Measurements from ENCODE around the gene ATP1A4. TPM values are rescaled to one million over a fixed set of nuclear protein-coding genes. Genes with fewer than 3 reads are reported as not detected.

Gene ATP1A4
- polyA plus RNA-seq, 1 experiment: not detected

DNA sequence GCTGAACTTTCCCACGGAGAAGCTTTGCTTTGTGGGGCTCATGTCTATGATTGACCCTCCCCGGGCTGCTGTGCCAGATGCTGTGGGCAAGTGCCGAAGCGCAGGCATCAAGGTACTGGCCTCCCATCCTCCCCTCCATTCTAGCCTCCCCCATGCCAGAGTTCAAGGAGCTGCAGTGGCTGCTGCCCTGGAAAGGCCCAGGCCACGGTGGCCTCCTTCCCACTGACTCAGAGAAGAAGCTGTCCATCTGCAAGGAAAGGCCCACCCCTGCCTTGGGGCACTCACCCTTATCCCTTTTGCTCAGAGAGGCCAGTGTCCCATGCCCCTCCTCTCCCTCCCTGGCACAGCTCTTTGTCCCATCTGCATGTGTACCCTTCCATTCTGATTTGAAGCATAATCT, 20.9 kb upstream of the ATP1A4 start:
- CTCF ChIA-PET: interaction anchor here (0.9 to 1.5 kb wide), 4 partner anchors 8 to 63 kb away, joined by 3 to 5 read pairs (median 4); no protein-coding TSS in a partner anchor
- Histone ChIP-seq H3K27me3 (ENCODE audit: control insufficient read depth, insufficient read depth, low read length) (peaks cover 1% of the 10 kb centered on the region; the same call in 1 of the 2 replicates), H3K36me3 (ENCODE audit: control insufficient read depth, insufficient read depth, low read length) (no peaks in the 10 kb centered on the region), H3K4me3 (ENCODE audit: low read depth, low read length) (no peak overlapping the region)
- DNase-seq (ENCODE audit: low read depth): no peak
- TF ChIP-seq, protein P1, sequence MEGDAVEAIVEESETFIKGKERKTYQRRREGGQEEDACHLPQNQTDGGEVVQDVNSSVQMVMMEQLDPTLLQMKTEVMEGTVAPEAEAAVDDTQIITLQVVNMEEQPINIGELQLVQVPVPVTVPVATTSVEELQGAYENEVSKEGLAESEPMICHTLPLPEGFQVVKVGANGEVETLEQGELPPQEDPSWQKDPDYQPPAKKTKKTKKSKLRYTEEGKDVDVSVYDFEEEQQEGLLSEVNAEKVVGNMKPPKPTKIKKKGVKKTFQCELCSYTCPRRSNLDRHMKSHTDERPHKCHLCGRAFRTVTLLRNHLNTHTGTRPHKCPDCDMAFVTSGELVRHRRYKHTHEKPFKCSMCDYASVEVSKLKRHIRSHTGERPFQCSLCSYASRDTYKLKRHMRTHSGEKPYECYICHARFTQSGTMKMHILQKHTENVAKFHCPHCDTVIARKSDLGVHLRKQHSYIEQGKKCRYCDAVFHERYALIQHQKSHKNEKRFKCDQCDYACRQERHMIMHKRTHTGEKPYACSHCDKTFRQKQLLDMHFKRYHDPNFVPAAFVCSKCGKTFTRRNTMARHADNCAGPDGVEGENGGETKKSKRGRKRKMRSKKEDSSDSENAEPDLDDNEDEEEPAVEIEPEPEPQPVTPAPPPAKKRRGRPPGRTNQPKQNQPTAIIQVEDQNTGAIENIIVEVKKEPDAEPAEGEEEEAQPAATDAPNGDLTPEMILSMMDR (IDR thresholded peaks at IDR 0.05; ENCODE audit: insufficient read depth, low read depth, low read length): no peak
- POLR2A ChIA-PET: no interaction called here

DNA sequence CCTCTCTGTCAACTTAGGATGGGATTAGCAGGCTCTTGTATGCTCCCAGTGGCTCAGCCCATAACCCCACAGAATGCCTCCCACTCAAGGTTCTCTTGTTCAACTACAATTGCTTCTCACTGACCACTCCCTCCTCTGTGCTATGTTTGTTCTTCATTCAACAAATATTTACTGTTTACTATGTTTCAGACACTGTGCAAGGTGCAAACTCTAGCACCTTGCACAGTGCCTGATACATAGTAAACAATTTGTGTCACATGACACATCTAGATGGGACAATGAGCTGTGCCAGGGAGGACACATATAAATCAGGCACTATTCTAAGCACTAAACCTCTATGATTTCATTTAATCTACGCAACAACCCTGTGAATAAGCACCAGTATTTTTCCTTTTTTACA, 20.5 kb upstream of the ATP1A4 start:
- Histone ChIP-seq H3K4me3 (ENCODE audit: low read depth, low read length) (no peak overlapping the region), H3K36me3 (ENCODE audit: control insufficient read depth, insufficient read depth, low read length) (no peaks in the 10 kb centered on the region), H3K27me3 (ENCODE audit: control insufficient read depth, insufficient read depth, low read length) (peaks cover 1% of the 10 kb centered on the region; the same call in 1 of the 2 replicates)
- TF ChIP-seq, protein P1 (IDR thresholded peaks at IDR 0.05; ENCODE audit: insufficient read depth, low read depth, low read length): no peak
- ChIA-PET POLR2A (no interaction called here), CTCF (interaction anchor here (0.9 to 1.3 kb wide), 4 partner anchors 11 to 63 kb away, joined by 3 to 5 read pairs (median 3); no protein-coding TSS in a partner anchor)
- no peak for DNase-seq (ENCODE audit: low read depth)

DNA sequence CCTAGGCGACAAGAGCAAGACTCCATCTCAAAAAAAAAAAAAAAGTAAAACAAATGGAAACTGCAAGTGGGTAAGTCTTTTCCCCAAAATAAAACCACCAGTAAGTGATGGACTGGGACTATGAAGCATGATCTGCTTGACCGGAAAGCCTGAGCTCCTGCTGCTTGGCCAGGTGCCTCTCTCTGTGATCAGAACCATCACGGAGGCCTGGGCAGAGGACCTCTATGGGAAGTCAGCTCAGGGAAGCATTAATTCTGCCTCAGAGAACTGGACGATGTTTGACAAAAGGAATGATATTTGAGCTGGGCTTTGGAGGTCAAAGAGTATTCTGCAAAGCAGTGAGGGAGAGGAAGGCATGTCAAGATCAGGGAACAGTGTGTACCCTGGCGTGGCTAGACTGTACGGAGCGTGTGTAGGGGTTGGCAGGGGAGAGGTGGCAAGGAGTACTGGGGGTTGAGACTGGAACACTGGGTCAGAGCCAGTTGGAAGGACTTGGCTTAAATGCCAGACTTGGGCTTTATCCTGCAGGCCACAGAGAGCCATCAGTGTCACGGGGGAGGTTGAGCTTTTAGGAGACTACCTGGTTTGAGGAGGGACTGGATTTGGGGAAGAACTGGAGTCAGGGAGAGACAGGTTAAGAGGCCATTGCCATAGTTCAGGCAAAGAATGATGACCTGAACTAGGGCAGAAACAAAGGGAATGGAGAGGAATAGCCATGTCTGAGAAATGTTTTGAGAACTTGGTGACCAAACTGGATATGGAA, 19.4 kb upstream of the ATP1A4 start:
- ChIA-PET POLR2A (no interaction called here), CTCF (interaction anchor here (0.9 to 1.3 kb wide), 3 partner anchors 8 to 14 kb away, joined by 3 to 5 read pairs (median 3); no protein-coding TSS in a partner anchor)
- TF ChIP-seq, protein P1 (IDR thresholded peaks at IDR 0.05; ENCODE audit: insufficient read depth, low read depth, low read length): no peak
- Histone ChIP-seq H3K4me3 (ENCODE audit: low read depth, low read length) (no peak overlapping the region), H3K27me3 (ENCODE audit: control insufficient read depth, insufficient read depth, low read length) (peaks cover 1% of the 10 kb centered on the region; the same call in 1 of the 2 replicates), H3K36me3 (ENCODE audit: control insufficient read depth, insufficient read depth, low read length) (no peaks in the 10 kb centered on the region)
- DNase-seq (ENCODE audit: low read depth): no peak

DNA sequence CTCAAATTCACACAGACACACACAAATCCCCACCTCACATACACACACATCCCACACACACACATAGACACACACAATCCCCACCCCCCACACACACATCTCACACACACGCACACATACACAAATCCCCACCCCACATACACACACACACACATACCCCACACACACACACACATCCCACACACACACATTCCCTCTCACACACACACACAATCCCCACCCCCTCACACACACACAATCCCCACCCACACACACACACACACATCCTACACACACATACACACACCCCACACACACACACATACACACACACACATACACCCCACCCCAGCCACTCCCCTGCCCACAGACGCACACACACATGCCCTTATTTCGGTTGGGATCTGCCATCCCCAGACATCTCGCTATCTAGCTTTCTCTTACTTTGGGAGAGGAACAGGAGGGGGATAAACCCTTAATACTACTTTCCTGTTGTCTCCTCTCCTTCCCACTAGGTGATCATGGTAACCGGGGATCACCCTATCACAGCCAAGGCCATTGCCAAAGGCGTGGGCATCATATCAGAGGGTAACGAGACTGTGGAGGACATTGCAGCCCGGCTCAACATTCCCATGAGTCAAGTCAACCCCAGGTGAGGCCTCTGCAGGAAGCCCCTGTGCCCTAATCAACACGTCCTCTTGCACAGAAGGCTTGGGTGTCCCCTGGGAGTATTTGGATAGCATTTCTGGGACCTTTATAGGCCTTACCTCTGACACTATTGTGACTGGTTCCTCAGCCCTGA, 17.2 kb upstream of the ATP1A4 start:
- Histone ChIP-seq H3K27me3 (ENCODE audit: control insufficient read depth, insufficient read depth, low read length) (peaks cover 1% of the 10 kb centered on the region; the same call in 1 of the 2 replicates), H3K4me3 (ENCODE audit: low read depth, low read length) (no peak overlapping the region), H3K36me3 (ENCODE audit: control insufficient read depth, insufficient read depth, low read length) (no peaks in the 10 kb centered on the region)
- POLR2A ChIA-PET: no interaction called here
- no peak for DNase-seq (ENCODE audit: low read depth)
- CTCF ChIA-PET: no interaction called here
- TF ChIP-seq, protein P1 (IDR thresholded peaks at IDR 0.05; ENCODE audit: insufficient read depth, low read depth, low read length): no peak

Data from BJ (cell line).